CD1c-positive myeloid dendritic cell (primary cell): ENCODE measurements around the gene YAF2.
"Not testable (repeated sequence)": the region's sequence is repeated elsewhere in the genome, so short reads cannot be mapped to it uniquely, and the experiment has no call there.

ENCODE experiments used
- DNase-seq: peaks from one replicate; pipeline ENCODE4 v3.0.0-alpha.2; 2016; ENCODE audit errors: extremely low spot score

Gene YAF2

GRCh38 chr12:42196723-42197603 lies 41.1 kb downstream of the YAF2 start:
- DNase-seq, result no peak

DNA sequence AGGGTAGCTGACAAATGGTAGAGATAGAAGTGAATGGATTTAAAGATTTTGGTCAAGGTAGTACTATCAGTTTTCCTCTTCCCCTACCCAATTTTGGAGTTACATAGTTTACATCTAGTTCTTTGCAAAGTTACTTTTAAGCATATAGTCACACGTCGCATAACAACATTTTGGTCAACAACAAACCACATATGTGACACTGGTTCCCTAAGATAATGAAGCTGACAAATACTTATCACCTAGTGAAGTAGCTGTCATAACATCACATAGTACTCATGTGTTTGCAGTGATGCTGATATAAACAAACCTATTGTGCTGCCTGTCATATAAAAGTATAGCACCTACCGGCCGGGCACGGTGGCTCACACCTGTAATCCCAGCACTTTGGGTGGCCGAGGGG lies 45.4 kb downstream of the YAF2 start:
- no peak for DNase-seq

DNA sequence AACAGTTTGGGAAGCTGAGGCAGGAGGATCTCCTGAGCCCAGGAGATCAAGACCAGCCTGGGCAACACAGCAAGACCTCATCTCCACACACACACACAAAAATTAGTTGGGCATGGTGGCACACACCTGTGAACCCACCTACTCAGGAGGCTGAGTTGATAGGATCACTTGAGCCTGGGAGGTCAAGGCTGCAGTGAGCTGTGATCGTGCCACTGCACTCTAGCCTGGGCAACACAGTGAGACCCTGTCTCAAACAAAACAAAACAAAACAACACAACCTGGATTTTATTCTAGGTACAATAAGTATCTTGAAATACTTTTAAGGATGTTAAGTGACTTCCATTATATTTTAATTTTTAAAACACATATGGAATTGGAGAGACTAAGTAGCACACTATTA lies 45.8 kb downstream of the YAF2 start:
- DNase-seq, result no peak

DNA sequence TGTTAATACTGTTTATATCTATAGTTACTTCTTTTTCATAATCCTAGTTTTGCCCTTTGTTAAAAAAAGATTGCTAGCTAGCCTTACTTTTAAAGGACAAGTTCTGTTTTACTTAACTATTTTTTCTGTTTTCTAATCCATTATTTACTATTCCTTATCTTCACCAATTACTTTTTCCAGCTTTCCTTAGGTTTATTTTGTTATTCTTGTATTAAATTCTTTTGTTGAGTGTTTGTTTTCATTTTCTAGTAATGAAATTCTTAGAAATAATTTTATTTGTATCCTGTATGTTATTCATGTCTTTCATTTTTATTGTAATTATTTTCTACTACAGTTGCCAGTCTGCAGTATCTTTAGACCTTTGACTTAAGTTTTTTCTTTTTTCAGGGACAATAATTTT lies 47.7 kb downstream of the YAF2 start:
- no peak for DNase-seq

DNA sequence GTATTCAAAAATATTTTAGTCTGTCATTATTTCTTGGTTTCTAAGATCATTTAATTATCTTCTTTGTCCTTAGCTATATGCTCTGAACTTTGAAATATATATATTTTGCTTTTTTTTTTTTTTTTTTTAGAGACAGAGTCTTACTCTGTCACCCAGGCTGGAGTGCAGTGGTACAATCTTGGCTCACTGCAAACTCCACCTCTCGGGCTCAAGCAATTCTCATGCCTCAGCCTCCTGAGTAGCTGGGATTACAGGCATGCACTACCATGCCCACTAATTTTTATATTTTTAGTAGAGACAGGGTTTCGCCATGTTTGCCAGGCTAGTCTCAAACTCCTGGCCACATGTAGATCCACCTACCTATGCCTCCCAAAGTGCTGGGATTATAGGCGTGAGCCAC lies 49.8 kb downstream of the YAF2 start:
- not testable (repeated sequence) for DNase-seq

GRCh38 chr12:42187799-42188198 lies 50.2 kb downstream of the YAF2 start:
- DNase-seq, result no peak

DNA sequence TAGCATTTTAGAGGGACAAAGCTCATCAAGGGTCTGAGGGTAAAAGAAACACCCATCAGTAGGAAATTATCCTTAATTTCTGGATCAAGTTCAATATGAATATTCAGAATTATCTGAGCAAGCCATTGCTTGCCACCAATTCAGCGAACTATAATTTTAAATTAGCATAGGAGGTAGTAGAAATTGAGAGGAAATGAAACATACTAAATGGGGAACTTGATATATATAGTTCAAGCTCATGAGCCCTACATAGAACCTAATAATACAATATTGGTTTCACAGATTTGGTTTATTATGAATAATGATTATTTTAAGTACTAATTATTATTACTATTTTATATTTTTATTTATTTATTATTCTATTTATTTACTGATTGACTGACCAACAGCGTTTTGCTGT lies 51.3 kb downstream of the YAF2 start:
- DNase-seq, result peak; percentile 46

- DNase-seq, result no peak
These were observed 55.7 kb downstream of the YAF2 start for GRCh38 chr12:42182394-42182793.

- no peak for DNase-seq
These were observed 57.0 kb downstream of the YAF2 start for GRCh38 chr12:42180990-42181596.

GRCh38 chr12:42178101-42178500 lies 59.9 kb downstream of the YAF2 start:
- no peak for DNase-seq

GRCh38 chr12:42174978-42175377 lies 63.1 kb downstream of the YAF2 start:
- no peak for DNase-seq

DNA sequence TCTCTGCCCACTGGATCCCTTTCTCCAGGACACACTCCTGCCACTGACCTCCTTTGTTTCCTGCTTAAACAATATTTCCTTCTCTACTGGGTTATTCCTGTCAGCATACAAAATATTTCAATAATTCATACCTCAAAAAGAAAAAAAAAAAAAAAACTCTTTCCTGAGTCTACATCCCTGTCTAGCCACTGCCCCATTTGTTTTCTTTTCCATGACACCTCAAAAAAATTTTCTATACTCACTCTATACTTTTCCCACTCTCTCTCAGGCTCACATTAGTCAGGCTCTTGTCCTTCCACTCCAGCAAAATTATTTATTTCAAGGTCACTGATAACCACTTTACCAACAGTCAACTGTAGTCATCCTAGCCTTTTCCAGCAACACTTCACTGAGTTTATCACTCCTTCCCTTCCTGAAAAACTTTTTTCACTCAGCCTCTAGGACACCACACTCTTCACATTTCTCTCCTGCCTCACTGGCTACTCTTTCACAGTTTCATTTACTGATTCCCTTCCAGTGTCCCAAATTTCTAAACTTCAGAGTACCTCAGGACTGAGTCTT lies 64.0 kb downstream of the YAF2 start:
- no peak for DNase-seq

DNA sequence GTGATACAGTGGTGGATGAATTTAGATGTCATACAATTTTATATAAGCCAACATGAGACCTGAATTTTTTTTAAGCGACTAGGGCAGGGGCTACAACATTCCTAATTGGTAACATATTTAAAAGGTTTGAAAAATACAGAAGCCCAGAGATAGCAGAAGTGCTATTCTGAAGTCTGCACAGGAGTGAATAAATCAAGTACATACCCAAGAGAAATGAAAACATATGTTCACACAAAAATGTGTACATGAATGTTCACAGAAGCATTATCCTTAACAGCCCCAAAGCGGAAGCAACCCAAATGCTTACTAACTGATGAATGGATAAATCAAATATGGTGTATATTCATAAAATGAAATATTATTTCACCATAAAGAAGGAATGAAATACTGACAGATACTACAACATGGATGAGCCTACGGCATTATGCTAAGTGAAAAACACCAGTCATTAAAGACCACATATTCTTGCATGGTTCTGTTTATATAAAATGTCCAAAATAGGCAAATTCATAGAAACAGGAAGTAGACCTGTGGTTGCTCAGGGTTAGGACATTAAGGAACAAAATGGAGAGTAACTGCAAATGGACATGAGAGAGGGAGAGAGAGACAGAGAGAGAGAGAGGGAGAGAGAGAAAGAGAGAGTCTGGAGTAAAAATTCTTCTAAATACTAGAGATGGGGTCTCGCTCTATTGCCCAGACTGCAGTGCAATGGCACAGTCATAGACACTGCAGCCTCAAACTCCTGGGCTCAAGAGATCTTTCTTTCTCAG lies 65.4 kb downstream of the YAF2 start:
- DNase-seq, result peak; percentile 31

DNA sequence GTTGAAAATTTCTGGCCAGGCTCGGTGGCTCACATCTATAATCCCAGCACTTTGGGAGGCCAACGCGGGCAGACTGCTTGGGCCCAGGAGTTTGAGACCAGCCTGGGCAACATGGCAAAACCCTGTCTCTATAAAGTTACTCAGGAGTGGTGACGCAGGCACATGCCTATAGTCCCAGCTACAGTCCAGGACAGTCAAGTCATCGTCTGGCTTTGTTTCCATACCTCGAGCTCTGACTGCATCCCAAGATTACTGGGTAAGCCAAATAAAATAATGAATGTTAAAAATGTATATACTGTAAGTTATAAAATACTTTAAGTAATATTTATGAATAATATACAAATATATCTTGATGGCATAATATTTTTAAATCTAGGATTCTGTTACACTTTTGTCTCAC lies 70.3 kb downstream of the YAF2 start:
- no peak for DNase-seq

DNA sequence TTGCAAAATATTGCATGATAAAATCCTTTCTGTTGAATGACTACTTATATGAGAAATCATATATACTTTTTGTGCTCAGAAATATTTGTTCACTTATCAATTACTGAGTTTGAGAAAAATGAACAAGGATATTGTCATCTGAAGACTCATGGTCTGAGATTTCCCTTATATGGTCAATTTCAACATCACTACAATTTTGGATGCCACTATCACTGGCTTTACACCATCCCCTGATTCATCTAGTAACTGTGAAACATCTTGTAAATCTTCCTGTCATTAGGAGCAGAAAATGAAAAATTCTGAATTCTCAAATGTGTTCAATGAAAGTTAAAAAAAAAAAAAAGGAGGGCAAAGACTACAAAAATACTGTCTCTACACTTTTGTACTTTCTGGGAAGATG lies 71.5 kb downstream of the YAF2 start:
- DNase-seq, result no peak

DNA sequence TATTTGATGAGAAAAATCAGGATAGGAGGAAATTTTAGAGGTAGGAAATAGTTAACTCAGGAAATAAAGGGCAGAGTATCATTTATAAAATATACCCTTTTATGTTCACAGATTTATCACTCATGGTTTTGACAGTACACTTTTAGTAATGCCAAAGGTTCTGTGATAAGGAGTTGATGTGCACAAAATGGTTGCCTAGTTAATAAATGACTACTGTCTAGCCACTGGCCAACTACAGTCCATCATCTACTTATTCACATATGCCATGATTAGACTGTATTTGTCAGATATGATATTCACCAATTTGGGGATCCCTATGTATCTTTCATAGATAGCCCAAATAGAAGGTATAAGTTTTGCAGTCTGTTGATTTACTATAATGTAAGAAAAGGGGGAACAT lies 74.1 kb downstream of the YAF2 start:
- no peak for DNase-seq

DNA sequence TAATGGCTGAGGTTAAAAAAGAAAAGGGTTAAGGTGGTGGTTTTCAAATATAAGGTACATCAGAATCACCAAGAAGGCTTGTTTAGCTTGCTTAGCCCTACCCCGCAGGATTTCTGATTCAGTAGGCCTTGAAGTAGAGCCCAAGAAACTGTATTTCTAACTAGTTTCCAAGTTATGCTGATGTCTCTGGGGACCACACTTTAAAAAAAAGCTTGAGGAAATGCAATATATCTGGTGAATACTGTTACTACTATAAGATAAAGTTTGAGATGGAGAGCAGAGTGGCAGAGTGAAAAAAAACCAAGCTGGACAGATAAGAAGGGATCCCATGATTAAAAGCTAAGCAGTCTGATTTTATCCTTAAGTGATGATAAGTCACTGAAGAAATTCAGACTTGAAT lies 75.1 kb downstream of the YAF2 start:
- no peak for DNase-seq

- no peak for DNase-seq
These were observed 75.9 kb downstream of the YAF2 start for GRCh38 chr12:42162193-42162592.

DNA sequence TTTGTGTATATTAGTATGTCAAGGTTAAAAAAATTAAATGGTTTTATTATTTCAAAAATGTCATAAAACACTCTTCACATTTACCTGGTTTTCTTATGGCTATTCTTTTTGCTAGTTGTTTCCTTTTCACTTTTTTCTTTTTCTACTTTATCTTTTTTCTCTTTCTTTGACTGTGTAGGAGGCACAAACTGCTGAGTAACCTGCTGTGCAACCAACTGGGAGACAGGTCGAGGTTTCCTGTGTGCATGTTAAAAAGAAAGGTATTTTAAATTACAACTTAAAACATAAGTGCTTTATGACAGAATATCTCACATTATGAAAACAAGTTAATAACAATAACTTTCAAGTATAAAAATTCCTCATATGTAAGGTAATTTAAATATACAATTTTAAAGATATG lies 76.5 kb downstream of the YAF2 start:
- no peak for DNase-seq

DNA sequence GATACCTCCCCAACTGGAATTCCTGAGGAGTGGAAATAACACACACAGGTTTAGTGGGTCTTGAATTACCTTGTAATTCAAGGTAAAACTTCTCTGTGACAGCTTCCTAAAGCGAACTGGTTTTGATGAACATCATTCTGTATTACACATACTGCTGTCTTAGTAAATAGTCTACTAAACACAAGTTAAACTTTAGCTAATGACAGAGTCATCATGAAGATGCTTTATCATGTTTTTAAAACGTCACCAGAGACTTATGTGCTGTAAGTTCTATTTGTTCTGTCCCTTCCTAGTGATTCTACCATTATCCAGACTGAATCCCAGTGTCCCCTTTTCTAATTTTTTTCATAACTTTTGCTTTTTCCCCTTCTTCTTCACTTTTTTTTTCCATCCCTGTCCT lies 81.8 kb downstream of the YAF2 start:
- DNase-seq, result no peak

GRCh38 chr12:42145552-42146215 lies 92.4 kb downstream of the YAF2 start:
- DNase-seq, result no peak

- no peak for DNase-seq
These were observed 92.9 kb downstream of the YAF2 start for GRCh38 chr12:42145197-42145549.
